ENCODE data around the gene TMEM181.
"Not testable (repeated sequence)": the region's sequence is repeated elsewhere in the genome, so short reads cannot be mapped to it uniquely, and the experiment has no call there.

The TMEM181 gene

GRCh38 chr6:158644231-158645063 is 84.6 kb downstream of the TMEM181 start, which contains the start of gene DYNLT1:
TSS of gene DYNLT1 (minus strand) at chr6:158644743. CDS start at chr6:158644708, 35 bp downstream.
- Mint-ChIP-seq H3K36me3 (peaks cover 10% of the 10 kb centered on the region), H3K4me3 (peak within 1 kb of the TSS; percentile 99), H3K27ac (peak within 1 kb of the TSS; percentile 98), H3K4me1 (peaks cover 77% of the 10 kb centered on the region), H3K27me3 (no peaks in the 10 kb centered on the region), H3K9me3 (no peaks in the 10 kb centered on the region)

GRCh38 chr6:158645064-158646022 is 85.5 kb downstream of the TMEM181 start:
- no peaks in the 10 kb centered on the region for H3K9me3 Mint-ChIP-seq
- H3K4me3 Mint-ChIP-seq = peak overlapping the region; percentile 99
- peaks cover 7% of the 10 kb centered on the region for H3K36me3 Mint-ChIP-seq
- H3K27me3 Mint-ChIP-seq = no peaks in the 10 kb centered on the region
- peak overlapping the region; percentile 94 for H3K27ac Mint-ChIP-seq
- H3K4me1 Mint-ChIP-seq = peaks cover 77% of the 10 kb centered on the region

GRCh38 chr6:158646023-158646910 is 86.4 kb downstream of the TMEM181 start:
- peak overlapping the region; percentile 99 for H3K4me3 Mint-ChIP-seq

GRCh38 chr6:158647501-158647900 is 87.6 kb downstream of the TMEM181 start:
- Mint-ChIP-seq H3K27me3 (no peaks in the 10 kb centered on the region), H3K4me1 (peaks cover 64% of the 10 kb centered on the region), H3K4me3 (peak overlapping the region; percentile 26), H3K27ac (peak overlapping the region; percentile 65), H3K9me3 (no peaks in the 10 kb centered on the region), H3K36me3 (peaks cover 2% of the 10 kb centered on the region)

More at GRCh38 chr6:158646023-158646910, 86.4 kb downstream of the TMEM181 start:
- peaks cover 74% of the 10 kb centered on the region for H3K4me1 Mint-ChIP-seq
- H3K9me3 Mint-ChIP-seq = no peaks in the 10 kb centered on the region
- H3K27ac Mint-ChIP-seq = no peak overlapping the region
- peaks cover 3% of the 10 kb centered on the region for H3K36me3 Mint-ChIP-seq
- H3K27me3 Mint-ChIP-seq = no peaks in the 10 kb centered on the region

GRCh38 chr6:158648682-158649131 is 88.8 kb downstream of the TMEM181 start:
- Mint-ChIP-seq H3K27me3 (no peaks in the 10 kb centered on the region), H3K4me3 (peak overlapping the region; percentile 80), H3K9me3 (no peaks in the 10 kb centered on the region), H3K4me1 (peaks cover 68% of the 10 kb centered on the region), H3K36me3 (no peaks in the 10 kb centered on the region), H3K27ac (peak overlapping the region; percentile 97)

- no peaks in the 10 kb centered on the region for H3K36me3 Mint-ChIP-seq
- peak within 1 kb of the TSS; percentile 97 for H3K27ac Mint-ChIP-seq
- H3K4me3 Mint-ChIP-seq = peak within 1 kb of the TSS; percentile 80
- H3K27me3 Mint-ChIP-seq = no peaks in the 10 kb centered on the region
- H3K4me1 Mint-ChIP-seq = peaks cover 76% of the 10 kb centered on the region
- no peaks in the 10 kb centered on the region for H3K9me3 Mint-ChIP-seq
These were observed 89.6 kb downstream of the TMEM181 start, which contains the start of gene SYTL3 for GRCh38 chr6:158649289-158650143. TSS of gene SYTL3 (plus strand) at chr6:158650054. CDS start at chr6:158663269, 13,215 bp downstream.

GRCh38 chr6:158651981-158652737 is 92.3 kb downstream of the TMEM181 start:
- peaks cover 82% of the 10 kb centered on the region for H3K4me1 Mint-ChIP-seq
- not testable (repeated sequence) for H3K36me3 Mint-ChIP-seq, H3K9me3 Mint-ChIP-seq, H3K27me3 Mint-ChIP-seq
- peak overlapping the region; percentile 96 for H3K27ac Mint-ChIP-seq
- peak overlapping the region; percentile 80 for H3K4me3 Mint-ChIP-seq

GRCh38 chr6:158653577-158654354 is 93.9 kb downstream of the TMEM181 start:
- peaks cover 69% of the 10 kb centered on the region for H3K4me1 Mint-ChIP-seq
- H3K27me3 Mint-ChIP-seq = no peaks in the 10 kb centered on the region
- H3K27ac Mint-ChIP-seq = peak overlapping the region; percentile 96
- peaks cover 2% of the 10 kb centered on the region for H3K36me3 Mint-ChIP-seq
- no peaks in the 10 kb centered on the region for H3K9me3 Mint-ChIP-seq
- peak overlapping the region; percentile 80 for H3K4me3 Mint-ChIP-seq

- H3K4me3 Mint-ChIP-seq = peak overlapping the region; percentile 80
- H3K9me3 Mint-ChIP-seq = no peaks in the 10 kb centered on the region
- peaks cover 2% of the 10 kb centered on the region for H3K36me3 Mint-ChIP-seq
- peak overlapping the region; percentile 96 for H3K27ac Mint-ChIP-seq
- H3K27me3 Mint-ChIP-seq = no peaks in the 10 kb centered on the region
- peaks cover 63% of the 10 kb centered on the region for H3K4me1 Mint-ChIP-seq
These were observed 94.6 kb downstream of the TMEM181 start for GRCh38 chr6:158654498-158654897.

- H3K27me3 Mint-ChIP-seq = no peaks in the 10 kb centered on the region
- peaks cover 2% of the 10 kb centered on the region for H3K36me3 Mint-ChIP-seq
- H3K4me1 Mint-ChIP-seq = peaks cover 63% of the 10 kb centered on the region
- no peaks in the 10 kb centered on the region for H3K9me3 Mint-ChIP-seq
- H3K4me3 Mint-ChIP-seq = peak overlapping the region; percentile 80
- H3K27ac Mint-ChIP-seq = peak overlapping the region; percentile 96
These were observed 95.1 kb downstream of the TMEM181 start for GRCh38 chr6:158654960-158655489.

- H3K9me3 Mint-ChIP-seq = no peaks in the 10 kb centered on the region
- peaks cover 2% of the 10 kb centered on the region for H3K36me3 Mint-ChIP-seq
- H3K4me1 Mint-ChIP-seq = peaks cover 65% of the 10 kb centered on the region
- H3K27ac Mint-ChIP-seq = peak overlapping the region; percentile 96
- H3K27me3 Mint-ChIP-seq = no peaks in the 10 kb centered on the region
- H3K4me3 Mint-ChIP-seq = peak overlapping the region; percentile 80
These were observed 95.9 kb downstream of the TMEM181 start for GRCh38 chr6:158655569-158656450.

GRCh38 chr6:158656986-158657385 is 97.1 kb downstream of the TMEM181 start:
- not testable (repeated sequence) for H3K27ac Mint-ChIP-seq, H3K9me3 Mint-ChIP-seq, H3K4me3 Mint-ChIP-seq, H3K36me3 Mint-ChIP-seq, H3K27me3 Mint-ChIP-seq
- H3K4me1 Mint-ChIP-seq = peaks cover 67% of the 10 kb centered on the region
